ENCODE data around the gene CACNA1C.

Gene CACNA1C

GRCh38 chr12:2264651-2265232, 212.0 kb downstream of the CACNA1C start:
- no peak overlapping the region for H3K27ac ChIP-seq
- no peak for TF ChIP-seq CTCF (conservative IDR thresholded peaks at IDR 0.05)

- no peak overlapping the region for H3K27ac ChIP-seq
- TF ChIP-seq CTCF (conservative IDR thresholded peaks at IDR 0.05): no peak
These were observed 212.8 kb downstream of the CACNA1C start for GRCh38 chr12:2265461-2266167.

GRCh38 chr12:2266666-2267620, 214.2 kb downstream of the CACNA1C start:
- peak overlapping the region; percentile 21; the same call in 1 of the 2 replicates for H3K27ac ChIP-seq
- TF ChIP-seq CTCF (conservative IDR thresholded peaks at IDR 0.05): no peak

- no peak for TF ChIP-seq CTCF (conservative IDR thresholded peaks at IDR 0.05)
- no peak overlapping the region for H3K27ac ChIP-seq
These were observed 215.1 kb downstream of the CACNA1C start for GRCh38 chr12:2267703-2268470.

- no peak overlapping the region for H3K27ac ChIP-seq
- TF ChIP-seq CTCF (conservative IDR thresholded peaks at IDR 0.05): no peak
These were observed 215.9 kb downstream of the CACNA1C start for GRCh38 chr12:2268471-2269286.

- no peak overlapping the region for H3K27ac ChIP-seq
- TF ChIP-seq CTCF (conservative IDR thresholded peaks at IDR 0.05): no peak
These were observed 218.1 kb downstream of the CACNA1C start for GRCh38 chr12:2270846-2271245.
